NCI-H82 treated with DMSO at 0.1 percent for 48 hours (cell line): ENCODE data around the gene FBL.

Experiments used
- DNase-seq: peaks from one replicate; lab custom pipeline; 2025; ENCODE audit not compliant: unreplicated experiment; lab: John Stamatoyannopoulos, UW

FBL gene

GRCh38 chr19:39843919-39844793 lies 2.0 kb downstream of the FBL start:
- no peak for DNase-seq

DNA sequence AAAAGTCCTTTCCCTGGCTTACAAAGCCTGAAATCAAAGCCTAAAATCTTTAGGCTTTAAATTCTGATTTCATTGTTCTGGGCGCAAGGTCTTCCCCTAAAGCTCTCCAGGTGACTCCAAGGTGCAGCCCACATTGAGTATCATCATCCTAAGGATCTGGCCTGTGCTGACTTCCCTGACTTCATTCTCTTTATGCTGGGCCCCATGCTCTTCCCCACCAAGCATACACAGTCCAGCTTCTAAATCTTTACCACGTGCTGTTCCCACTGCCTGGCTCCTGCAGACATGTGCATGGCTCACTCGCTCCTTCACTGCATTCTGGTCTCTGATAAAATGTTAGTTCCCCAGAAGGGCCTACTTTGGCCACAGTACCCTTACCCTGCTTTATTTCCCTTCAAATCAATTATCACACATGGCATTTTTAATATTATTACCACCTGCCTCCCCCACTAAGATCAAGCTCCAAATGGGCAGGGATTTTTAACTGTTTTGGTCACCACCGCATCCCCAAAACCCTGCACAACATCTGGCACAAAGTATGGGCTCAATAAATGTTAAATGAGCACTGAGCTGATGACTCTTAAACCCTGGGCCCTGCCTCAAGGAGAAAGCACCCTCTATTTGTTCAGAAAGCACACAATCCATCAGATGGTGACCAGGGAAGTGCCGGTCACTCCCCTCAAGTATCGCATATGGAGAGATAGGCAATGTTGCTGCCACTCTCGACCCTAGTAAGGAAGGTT lies 3.3 kb downstream of the FBL start:
- no peak for DNase-seq

- no peak for DNase-seq
These were observed 5.1 kb downstream of the FBL start for GRCh38 chr19:39841041-39841440.

- no peak for DNase-seq
These were observed 5.7 kb downstream of the FBL start for GRCh38 chr19:39840492-39840891.

- no peak for DNase-seq
These were observed 6.4 kb downstream of the FBL start for GRCh38 chr19:39839678-39840327.

GRCh38 chr19:39838569-39838968 lies 7.6 kb downstream of the FBL start:
- no peak for DNase-seq

- no peak for DNase-seq
These were observed 8.2 kb downstream of the FBL start for GRCh38 chr19:39837978-39838377.

GRCh38 chr19:39834287-39834841 lies 11.8 kb downstream of the FBL start:
- no peak for DNase-seq

GRCh38 chr19:39833464-39834286 lies 12.5 kb downstream of the FBL start, which contains the start of gene DYRK1B:
Gene DYRK1B, minus strand, starts transcription at chr19:39834162. Its CDS starts 2,295 bp downstream, at chr19:39831867.
- peak; percentile 98 for DNase-seq

DNA sequence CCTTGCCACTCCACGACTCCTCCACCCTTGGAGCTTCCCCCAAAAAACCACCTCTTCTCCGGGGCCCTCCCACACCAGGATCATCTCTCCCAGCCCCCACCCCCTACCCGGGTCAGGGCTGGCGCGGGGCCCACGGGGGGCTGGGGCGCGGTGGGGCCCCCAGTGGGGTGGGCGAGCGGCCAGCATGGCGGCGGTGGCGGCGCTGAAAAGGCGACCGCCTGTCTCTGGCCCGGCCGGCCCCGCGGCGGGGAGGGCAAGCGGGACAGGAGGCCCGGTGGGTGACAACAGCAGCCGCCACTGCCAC lies 13.1 kb downstream of the FBL start:
- no peak for DNase-seq

GRCh38 chr19:39832341-39833083 lies 13.7 kb downstream of the FBL start:
- no peak for DNase-seq

DNA sequence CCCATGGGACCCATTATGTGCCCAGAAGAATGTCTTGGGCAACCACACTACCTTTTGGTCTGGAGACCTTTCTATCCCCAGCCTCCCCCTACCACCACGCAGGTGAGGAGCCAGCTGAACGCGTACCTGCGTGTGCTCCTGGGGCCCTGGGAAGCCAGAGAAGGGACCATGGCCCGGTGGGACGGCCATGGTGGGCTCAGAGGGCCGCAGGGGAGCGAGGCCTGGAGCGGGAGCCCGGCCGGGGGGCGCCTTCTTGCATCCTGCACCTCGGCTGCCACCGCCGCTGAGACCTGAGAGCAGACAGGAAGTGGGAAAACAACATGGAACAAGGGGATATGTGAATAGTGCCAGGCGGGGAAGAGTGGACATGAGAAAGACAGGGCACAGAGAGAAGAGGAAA lies 14.5 kb downstream of the FBL start:
- no peak for DNase-seq

DNA sequence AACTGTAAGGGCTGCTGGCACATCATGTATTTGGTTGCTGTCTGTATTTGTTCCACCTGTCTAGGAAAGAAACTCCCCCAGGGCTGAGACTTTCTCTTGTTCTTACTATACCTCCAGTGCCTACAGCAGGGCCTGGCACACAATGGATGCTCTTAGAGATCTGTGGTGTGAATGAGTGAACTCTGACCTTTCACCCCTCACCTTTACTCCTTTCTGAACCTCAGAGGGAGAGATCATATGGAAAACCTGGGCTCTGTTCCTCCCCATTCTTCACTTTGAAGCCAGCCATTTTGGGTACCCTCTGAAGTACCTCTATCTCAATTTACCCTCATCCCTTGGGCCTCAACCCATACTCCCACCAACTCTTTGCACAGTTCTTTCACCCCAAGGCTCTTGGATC lies 15.3 kb downstream of the FBL start:
- DNase-seq, result no peak

- no peak for DNase-seq
These were observed 15.8 kb downstream of the FBL start for GRCh38 chr19:39830406-39830805.

GRCh38 chr19:39829702-39830275 lies 16.4 kb downstream of the FBL start:
- no peak for DNase-seq

- no peak for DNase-seq
These were observed 17.5 kb downstream of the FBL start for GRCh38 chr19:39828654-39829032.

DNA sequence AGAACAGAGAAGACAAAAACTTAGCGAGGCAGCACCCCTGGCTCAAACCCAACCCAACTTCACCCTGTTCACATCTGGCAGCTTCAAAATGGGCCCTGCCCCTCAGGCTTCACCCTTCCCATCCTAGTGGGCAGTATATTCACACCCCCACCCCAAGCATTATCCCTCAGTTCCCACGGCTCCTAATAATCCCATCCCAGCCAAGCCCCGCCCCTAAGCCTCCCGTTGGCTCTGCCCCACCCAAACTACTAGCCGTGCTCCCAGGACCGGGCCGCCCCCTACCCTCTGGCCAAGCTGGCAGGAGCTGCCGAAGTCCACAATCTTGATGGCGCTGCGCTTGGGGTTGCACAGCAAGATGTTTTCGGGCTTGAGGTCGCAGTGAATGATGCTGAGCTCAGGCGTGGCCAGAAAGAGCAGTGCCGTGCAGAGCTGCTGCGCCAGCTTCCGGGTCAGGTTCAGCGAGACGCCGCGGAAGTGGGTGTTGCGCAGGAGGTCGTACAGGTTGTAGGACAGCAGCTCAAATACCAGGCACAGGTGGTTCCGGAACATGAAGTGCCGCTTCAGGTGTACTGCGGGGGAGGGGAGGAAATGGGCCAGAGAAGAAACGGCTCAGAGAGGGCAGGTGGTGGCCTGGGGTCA lies 18.0 kb downstream of the FBL start:
- peak; percentile 27 for DNase-seq

GRCh38 chr19:39827216-39827615 lies 19.0 kb downstream of the FBL start:
- no peak for DNase-seq

DNA sequence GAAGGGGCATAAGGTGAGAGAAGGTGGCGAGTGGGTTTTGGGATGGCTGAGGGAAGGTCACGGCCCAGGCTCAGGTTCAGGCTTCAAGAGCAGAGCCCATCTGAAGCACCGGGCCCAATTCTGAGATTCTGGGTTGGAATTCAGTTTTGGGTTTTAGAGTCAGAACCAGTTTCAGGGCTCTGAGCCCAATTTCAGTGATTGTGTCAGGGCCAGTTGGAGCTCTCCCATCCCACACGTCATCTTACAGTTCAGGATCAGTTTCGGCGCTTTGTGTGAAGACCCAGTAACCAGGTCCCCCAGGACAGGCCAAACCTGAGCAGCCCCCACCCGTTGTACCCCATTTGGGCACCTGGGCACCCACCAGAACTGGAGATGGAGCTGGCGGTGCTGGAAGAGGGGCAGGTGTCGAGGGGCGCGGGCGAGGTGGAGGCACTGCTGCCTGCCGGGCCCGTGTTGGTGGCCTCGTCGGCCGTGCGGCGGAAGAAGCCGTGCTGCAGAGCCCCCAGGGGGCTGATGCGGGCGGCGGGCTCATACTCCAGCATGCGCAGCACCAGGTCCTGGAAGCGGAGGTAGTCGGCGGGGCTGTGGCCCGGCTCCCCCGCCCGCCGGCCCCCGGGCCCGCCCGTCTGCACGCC lies 19.8 kb downstream of the FBL start:
- no peak for DNase-seq
